Measurements from ENCODE around the gene PARP15. TPM values are rescaled to one million over a fixed set of nuclear protein-coding genes. Genes with fewer than 3 reads are reported as not detected.
"Not testable (repeated sequence)": the region's sequence is repeated elsewhere in the genome, so short reads cannot be mapped to it uniquely, and the experiment has no call there.

Gene PARP15
- total RNA-seq, 6 donors from 2014 or later: 7.0 to 30.4 (median 12.3) TPM

GRCh38 chr3:122636697-122637096 is 59.2 kb downstream of the PARP15 start:
- DNase-seq (peak in 1 of 2 donors; percentile 53), ATAC-seq (ENCODE audit: low FRiP score in 2 of 2) (no peak)
- Histone ChIP-seq H3K4me3 (no peak overlapping the region), H3K36me3 (no peaks in the 10 kb centered on the region), H3K27me3 (no peaks in the 10 kb centered on the region), H3K9me3 (no peaks in the 10 kb centered on the region), H3K27ac (no peak overlapping the region), H3K4me1 (no peaks in the 10 kb centered on the region)
- 55 to 68% methylated on average over 3 of the region's 3 CpGs for WGBS, 2 donors
- TF ChIP-seq POLR2A (IDR thresholded peaks at IDR 0.05) (no peak), POLR2AphosphoS5 (IDR thresholded peaks at IDR 0.05) (no peak), CTCF (IDR thresholded peaks at IDR 0.05) (no peak), EP300 (IDR thresholded peaks at IDR 0.05) (no peak)

- DNase-seq: no peak
- Histone ChIP-seq H3K4me3 (no peak overlapping the region), H3K4me1 (no peaks in the 10 kb centered on the region), H3K36me3 (no peaks in the 10 kb centered on the region), H3K9me3 (no peaks in the 10 kb centered on the region), H3K27ac (no peak overlapping the region), H3K27me3 (no peaks in the 10 kb centered on the region)
- no peak for TF ChIP-seq POLR2AphosphoS5 (IDR thresholded peaks at IDR 0.05)
- TF ChIP-seq CTCF (IDR thresholded peaks at IDR 0.05): no peak
- TF ChIP-seq EP300 (IDR thresholded peaks at IDR 0.05): no peak
- TF ChIP-seq POLR2A (IDR thresholded peaks at IDR 0.05): no peak
- no peak for ATAC-seq (ENCODE audit: low FRiP score in 2 of 2)
Observed at GRCh38 chr3:122640437-122640999, 63.1 kb downstream of the PARP15 start.

- Histone ChIP-seq H3K9me3 (no peaks in the 10 kb centered on the region), H3K4me1 (no peaks in the 10 kb centered on the region), H3K36me3 (no peaks in the 10 kb centered on the region), H3K4me3 (no peak overlapping the region), H3K27ac (no peak overlapping the region), H3K27me3 (no peaks in the 10 kb centered on the region)
- DNase-seq (no peak), ATAC-seq (ENCODE audit: low FRiP score in 2 of 2) (no peak)
- TF ChIP-seq EP300 (IDR thresholded peaks at IDR 0.05): no peak
- no peak for TF ChIP-seq POLR2AphosphoS5 (IDR thresholded peaks at IDR 0.05)
- no peak for TF ChIP-seq POLR2A (IDR thresholded peaks at IDR 0.05)
- TF ChIP-seq CTCF (IDR thresholded peaks at IDR 0.05): no peak
- 73 to 77% methylated on average over 2 of the region's 2 CpGs for whole genome bisulfite sequencing, 2 donors
Observed at GRCh38 chr3:122642935-122643334, 65.5 kb downstream of the PARP15 start.

- H3K4me1 ChIP-seq: no peaks in the 10 kb centered on the region
- no peak overlapping the region for H3K4me3 ChIP-seq
- no peaks in the 10 kb centered on the region for H3K27me3 ChIP-seq
- no peak for TF ChIP-seq EP300 (IDR thresholded peaks at IDR 0.05)
- TF ChIP-seq POLR2AphosphoS5 (IDR thresholded peaks at IDR 0.05): no peak
- H3K36me3 ChIP-seq: no peaks in the 10 kb centered on the region
- no peak for DNase-seq
- no peak overlapping the region for H3K27ac ChIP-seq
- WGBS, 2 donors: 77 to 81% methylated on average over 5 of the region's 5 CpGs
- no peak for ATAC-seq (ENCODE audit: low FRiP score in 2 of 2)
- no peaks in the 10 kb centered on the region for H3K9me3 ChIP-seq
Observed at GRCh38 chr3:122646146-122646988, 68.9 kb downstream of the PARP15 start.

- H3K4me1 ChIP-seq; ATAC-seq (ENCODE audit: low FRiP score in 2 of 2); H3K9me3 ChIP-seq; H3K36me3 ChIP-seq; H3K4me3 ChIP-seq; H3K27me3 ChIP-seq: not testable (repeated sequence)
- 56 to 79% methylated on average over 8 to 10 of the region's 11 CpGs for WGBS, 2 donors
- peak; percentile 24 for DNase-seq
- peak overlapping the region in 1 of 4 donors; percentile 30 for H3K27ac ChIP-seq
Observed at GRCh38 chr3:122651233-122651907, 73.9 kb downstream of the PARP15 start.

- H3K9me3 ChIP-seq; ATAC-seq (ENCODE audit: low FRiP score in 2 of 2); H3K27ac ChIP-seq; H3K4me1 ChIP-seq; H3K36me3 ChIP-seq; H3K4me3 ChIP-seq; H3K27me3 ChIP-seq; DNase-seq: not testable (repeated sequence)
- 47 to 69% methylated on average over 6 of the region's 6 CpGs for WGBS, 2 donors
Observed at GRCh38 chr3:122651962-122652361, 74.5 kb downstream of the PARP15 start.

- H3K4me1 ChIP-seq; H3K4me3 ChIP-seq; H3K27me3 ChIP-seq; H3K9me3 ChIP-seq; ATAC-seq (ENCODE audit: low FRiP score in 2 of 2); H3K27ac ChIP-seq; H3K36me3 ChIP-seq; DNase-seq: not testable (repeated sequence)
- WGBS, 2 donors: 82 to 95% methylated on average over 4 of the region's 4 CpGs
Observed at GRCh38 chr3:122658336-122658735, 80.9 kb downstream of the PARP15 start.
